Measurements from ENCODE around the gene ADD2. TPM values are rescaled to one million over a fixed set of nuclear protein-coding genes. Genes with fewer than 3 reads are reported as not detected.

ADD2 gene
- polyA plus RNA-seq, 4 donors, result 3.7 to 6.3 (median 6.0) TPM

DNA sequence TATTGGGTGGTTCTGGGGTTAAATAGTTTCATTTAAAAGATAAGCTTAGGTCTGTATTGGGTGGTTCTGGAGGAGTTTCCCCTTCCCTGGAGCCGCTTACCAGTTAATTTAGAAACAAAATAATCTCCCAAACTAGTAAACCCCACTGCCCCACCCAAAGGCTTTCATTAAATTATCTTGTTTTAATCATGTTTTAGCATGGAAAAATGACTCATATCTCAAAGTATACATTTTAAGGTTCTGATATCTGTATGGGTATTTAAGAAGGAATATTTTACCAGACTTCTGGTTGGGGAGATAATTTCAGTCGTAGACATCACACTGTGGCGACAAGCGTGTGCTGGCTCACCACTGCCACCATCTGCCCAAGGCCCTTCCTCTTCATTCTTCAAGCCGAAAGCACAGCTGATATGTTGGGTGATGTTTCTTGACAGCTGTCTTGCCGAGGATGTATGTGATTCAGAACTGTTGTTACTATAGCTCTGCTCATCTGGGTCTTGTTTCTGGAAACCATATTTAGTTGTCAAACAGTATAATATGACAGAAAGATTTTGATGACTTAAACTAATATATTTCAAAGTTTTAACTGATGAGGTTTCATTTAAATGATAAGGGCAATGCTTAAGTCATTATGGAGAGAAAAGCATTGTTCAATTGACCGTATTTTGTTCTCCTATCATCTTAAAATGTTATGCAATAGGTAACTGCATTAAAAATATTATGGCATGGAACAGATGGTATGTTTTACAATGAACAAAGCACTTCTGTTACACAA, 17.3 kb upstream of the ADD2 start:
- DNase-seq (ENCODE audit: low read depth in 4 of 4, low spot score in 3 of 4), result no peak

DNA sequence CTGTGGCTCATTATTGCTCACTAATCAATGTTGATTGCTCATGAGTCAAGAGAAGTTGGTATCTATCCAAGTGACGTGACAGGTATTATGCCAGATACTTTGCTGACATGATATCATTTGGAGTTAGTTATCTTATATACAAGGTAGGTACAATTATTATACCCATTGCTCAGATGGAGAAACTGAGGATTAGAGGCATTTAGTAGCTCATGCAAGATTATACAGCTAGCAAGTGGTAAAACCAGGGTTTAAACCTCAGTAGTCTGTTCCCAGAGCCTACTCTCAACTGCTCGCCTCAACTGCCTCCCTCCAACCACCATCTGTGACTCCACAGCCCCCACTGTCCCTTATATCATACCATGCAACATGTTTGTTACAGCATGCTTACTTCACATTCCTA, 16.3 kb upstream of the ADD2 start:
- no peak for DNase-seq (ENCODE audit: low read depth in 4 of 4, low spot score in 3 of 4)

DNA sequence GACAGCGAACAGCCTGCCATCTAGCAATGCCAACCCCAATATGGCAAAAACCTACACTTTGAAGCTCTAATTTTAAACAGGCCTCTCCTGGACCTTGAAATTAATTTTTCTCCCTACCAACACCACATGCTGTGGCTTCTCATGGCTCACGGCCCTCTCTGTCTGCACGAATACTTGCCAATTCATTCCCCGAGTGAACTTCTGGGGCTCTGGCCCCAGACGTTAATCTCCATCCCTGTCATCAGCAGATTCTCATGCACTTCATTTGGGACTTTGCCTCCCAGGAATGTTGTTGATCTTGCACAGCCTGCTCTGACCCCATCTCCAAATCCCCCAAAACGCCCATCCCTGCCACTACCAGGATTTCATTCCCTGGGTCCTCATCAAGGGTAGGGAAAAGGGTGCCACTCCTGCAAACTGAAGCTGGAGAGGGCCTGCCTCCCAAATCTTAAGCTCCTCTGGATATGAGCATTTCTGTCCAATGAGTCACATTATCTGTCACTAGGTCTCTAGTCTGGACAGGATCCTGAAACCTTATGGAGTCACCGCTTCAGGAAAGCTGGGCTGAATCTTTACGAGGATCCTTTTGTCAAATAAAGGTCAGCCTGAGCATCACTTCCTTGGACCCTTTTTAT, 12.0 kb upstream of the ADD2 start:
- no peak for DNase-seq (ENCODE audit: low read depth in 4 of 4, low spot score in 3 of 4)

DNA sequence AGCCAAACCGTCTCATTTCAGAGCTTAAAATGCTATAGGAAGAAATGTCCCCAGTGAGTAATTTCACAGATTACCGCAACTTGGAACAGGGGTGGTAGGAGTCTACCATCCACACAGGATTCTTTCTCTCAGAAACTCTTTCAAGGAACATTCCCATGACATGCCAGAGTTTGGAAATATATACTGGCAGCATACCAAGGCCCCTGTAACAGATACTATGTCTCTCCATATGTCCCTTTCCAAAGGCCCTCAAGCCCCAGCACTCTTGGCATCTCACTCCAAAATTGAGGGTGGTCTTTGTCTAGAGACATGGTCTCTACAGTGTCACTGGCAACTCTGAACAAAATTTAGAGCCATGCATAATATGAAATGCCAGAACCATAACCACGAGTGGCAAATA, 11.5 kb upstream of the ADD2 start:
- DNase-seq (ENCODE audit: low read depth in 4 of 4, low spot score in 3 of 4), result no peak

DNA sequence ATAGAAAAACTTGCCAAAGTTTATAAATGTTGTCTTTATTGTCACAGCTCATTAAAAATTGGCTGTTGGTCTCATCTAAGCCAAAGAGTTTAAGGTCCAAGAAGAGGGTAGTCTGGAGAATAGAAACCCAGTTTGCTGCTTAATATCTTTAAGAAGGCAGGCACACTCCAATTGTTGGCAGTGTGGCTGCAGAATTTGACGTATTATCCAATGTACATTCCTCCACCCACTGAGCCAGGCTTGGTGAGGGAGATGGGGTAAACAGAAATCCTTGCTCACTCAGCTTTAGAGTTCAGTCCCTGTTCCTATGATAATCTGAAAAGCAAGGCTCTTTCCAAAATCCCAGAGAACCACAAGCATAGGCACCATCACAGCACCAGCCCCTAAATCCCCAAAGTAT, 10.7 kb upstream of the ADD2 start:
- DNase-seq (ENCODE audit: low read depth in 4 of 4, low spot score in 3 of 4), result no peak

DNA sequence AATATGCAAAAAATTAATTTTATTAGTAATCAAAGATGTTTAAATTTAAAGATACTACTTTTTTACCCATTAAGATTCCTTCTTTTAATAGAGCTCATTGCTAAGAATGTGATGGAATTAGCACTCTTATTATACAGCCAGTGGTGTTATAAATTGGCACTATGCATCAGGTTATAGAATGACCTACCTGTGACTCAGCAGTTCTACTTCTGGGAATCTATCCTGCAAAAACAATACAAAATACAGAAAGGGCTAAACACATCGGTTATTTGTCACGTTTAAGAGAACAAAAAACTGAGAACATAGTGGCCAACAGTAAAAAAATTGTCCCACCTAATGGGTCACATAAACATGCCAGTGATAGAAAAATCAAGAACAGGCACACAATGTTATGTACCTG, 9.4 kb upstream of the ADD2 start:
- DNase-seq (ENCODE audit: low read depth in 4 of 4, low spot score in 3 of 4), result no peak

DNA sequence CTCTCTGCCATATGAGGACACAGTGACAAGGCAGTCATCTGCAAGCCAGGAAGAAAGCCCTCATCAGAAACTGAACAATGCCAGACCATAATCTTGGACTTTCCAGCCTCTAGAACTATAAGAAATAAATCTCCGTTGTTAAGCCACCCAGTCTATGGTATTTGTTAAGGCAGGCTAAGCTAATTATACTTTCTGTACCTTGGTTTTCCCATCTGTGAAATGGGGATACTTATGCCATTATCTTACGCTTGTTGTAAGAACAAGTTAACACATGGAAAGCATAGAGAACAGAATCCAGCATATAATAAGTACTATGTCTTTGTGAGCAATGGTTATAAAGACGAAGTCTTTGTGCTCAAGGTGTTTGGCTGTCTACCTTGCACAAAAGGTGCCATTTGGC, 8.3 kb upstream of the ADD2 start:
- no peak for DNase-seq (ENCODE audit: low read depth in 4 of 4, low spot score in 3 of 4)

DNA sequence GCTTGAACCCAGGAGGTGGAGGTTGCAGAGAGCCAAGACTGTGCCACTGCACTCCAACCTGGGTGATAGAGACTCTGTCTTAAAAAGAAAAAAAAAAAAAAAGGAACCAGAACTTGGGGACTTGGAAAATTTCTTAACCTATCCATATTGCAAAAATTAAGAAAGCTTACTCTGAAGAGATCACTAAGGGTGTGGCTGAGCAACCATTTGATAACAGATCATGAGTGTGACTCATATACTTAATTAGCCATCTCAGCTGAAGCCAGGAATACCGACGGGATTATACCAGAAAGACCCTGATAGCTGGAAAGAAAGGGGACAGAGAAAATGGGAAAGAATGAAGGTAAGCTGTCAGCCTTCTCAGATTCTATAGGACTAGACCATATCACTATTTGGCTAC, 7.1 kb upstream of the ADD2 start:
- no peak for DNase-seq (ENCODE audit: low read depth in 4 of 4, low spot score in 3 of 4)

DNA sequence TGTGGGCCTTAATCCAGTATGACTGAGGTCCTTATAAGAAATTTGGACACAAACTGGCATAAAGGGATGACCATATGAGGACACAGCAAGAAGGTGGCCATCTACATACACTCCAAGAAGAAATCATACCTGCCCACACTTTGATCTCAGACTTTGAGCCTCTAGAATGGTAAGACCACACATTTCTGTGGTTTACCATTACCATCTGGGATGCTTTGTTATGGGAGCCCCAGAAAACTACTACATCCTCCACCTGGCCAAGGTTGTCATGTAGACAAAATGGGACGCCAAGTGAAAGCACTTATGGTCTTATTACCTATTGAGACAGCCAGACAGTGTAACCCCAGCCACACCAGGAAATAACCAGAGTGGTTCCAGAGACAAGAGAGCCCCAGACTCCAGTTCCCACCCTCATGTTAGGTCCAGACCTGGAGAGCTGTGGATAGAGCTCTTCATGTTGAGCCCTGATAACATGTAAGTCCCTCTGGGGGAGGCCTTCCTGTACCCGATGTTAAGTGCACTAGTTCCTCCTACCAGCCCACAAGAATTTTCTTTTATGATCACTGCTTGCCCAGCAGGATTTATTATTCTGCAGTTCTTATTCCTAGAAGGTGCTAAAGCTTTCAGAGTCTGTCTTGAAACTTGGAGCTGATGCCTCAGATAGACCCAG, 4.6 kb upstream of the ADD2 start:
- DNase-seq (ENCODE audit: low read depth in 4 of 4, low spot score in 3 of 4), result no peak

DNA sequence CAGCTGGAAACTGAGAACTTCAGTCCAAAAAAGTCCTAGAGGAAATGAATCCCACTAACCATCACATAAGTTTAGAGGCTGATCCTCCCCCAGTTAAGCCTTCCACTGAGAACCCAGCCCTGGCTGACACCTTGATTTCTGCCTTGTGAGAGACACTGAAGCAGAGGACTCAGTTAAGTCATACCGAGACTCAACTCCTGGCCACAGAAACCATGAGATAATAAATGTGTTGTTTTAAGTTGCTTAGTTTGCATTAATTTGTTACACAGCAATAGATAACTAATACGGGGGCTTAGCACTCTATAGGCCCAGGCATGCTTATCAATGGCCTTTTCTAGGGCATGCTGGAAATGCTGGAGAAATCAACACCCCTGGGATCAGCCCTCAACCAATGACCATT, 3.4 kb upstream of the ADD2 start:
- no peak for DNase-seq (ENCODE audit: low read depth in 4 of 4, low spot score in 3 of 4)

DNA sequence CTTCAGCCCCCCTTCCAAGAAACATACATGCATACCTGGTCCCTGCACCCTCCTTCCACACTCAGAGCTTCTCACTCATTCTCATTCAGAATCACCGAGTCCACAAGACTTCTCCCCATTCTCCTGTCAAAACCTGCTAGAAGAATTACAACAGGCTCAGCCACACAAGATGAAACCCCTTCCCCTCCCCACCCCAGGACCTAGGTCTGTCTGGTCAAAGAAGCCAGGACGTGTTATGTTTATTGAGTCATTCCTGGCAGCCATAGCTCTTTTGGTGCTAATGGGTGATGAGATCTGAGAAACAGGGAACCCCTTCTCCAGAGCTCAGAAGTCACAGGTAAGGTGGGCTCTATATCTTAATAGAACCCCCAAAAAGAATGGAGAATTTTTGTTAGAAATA, 1.4 kb upstream of the ADD2 start:
- no peak for DNase-seq (ENCODE audit: low read depth in 4 of 4, low spot score in 3 of 4)

DNA sequence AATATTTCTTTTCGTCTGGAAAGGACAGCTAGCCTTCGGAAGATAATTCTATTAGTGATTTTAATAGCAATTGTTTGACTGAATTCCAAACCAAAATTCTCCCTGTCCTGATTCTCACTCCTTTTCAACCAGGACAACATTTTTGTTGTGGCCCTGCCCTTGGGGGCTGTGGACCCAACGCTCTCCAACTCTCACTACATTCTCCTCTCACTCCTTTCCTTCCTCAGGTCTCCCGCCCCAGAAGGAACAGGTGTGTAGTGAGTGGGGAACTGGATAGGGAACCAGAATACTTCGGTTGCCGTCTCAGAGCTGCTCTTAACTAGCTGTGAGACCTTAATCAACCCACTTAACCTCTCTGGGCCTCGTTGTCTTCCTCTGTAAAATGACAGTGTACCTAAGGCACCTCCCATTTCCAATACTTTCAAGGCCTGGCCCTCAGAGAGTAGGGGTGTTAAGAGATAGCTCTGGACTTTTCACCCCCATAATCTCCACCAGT, 638 bp upstream of the ADD2 start:
- DNase-seq (ENCODE audit: low read depth in 4 of 4, low spot score in 3 of 4), result no peak

DNA sequence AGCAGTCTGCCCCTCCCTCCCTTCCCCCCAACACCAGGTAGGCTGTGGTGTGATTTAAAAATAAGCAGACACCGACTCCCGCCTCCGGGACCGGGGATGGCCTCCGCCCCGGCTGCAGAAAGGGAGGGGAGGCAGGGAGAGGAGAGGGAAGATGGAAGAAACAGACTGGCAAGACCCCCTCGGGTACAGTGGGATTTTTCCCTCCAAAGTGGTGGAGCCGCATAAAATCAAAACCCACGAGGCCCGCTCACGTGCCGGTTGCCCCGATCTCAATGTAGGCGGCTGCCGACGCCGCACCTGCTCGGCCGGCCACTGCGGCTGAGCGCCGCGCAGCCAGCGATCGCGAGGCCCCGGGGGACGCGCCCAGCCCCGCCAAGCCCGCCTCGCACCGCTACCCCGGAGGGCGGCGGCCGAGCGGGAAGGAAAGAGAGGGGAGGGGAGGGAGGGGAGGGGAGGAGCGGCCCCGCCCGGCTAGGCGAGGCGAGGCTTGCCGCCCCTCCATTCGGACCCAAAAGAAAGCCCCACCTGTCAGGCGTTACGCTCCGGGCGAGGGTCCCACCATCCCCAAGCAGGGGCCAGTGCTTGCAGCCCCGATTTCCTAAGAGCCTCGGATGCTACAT, 811 bp downstream of the ADD2 start:
- no peak for DNase-seq (ENCODE audit: low read depth in 4 of 4, low spot score in 3 of 4)

DNA sequence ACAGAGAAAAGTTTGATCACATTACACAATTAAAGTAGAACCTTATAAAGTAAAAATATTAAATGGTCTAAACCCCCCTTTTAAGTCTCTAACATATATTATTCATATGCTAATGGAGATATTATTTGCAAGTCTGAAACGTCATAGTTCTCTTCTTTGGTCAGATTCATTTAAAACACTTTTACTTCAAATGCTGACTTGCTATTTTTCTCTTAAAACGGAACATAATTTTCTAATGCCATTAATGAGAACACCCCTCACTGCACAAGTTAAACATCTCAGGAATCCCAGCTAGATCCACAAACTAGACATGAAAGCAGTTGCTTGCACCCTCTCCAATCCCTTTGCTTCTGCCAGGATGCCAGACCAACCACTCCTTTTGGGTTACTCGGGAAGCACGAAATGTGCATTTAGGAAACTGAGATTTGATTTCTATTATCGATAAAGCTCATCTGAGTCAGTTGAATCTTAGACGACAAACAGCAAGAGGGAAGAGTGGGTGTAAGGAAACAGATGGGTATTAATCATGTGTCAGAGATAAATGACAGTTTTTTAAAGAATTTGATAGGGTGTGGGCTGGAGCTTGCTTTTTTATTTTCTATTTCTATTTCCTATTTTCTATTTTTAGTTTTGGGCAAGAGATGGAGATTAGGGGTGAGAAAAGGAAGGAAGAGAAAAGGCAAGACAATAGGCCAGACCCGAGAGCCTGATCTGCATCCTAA, 1.5 kb downstream of the ADD2 start:
- no peak for DNase-seq (ENCODE audit: low read depth in 4 of 4, low spot score in 3 of 4)

DNA sequence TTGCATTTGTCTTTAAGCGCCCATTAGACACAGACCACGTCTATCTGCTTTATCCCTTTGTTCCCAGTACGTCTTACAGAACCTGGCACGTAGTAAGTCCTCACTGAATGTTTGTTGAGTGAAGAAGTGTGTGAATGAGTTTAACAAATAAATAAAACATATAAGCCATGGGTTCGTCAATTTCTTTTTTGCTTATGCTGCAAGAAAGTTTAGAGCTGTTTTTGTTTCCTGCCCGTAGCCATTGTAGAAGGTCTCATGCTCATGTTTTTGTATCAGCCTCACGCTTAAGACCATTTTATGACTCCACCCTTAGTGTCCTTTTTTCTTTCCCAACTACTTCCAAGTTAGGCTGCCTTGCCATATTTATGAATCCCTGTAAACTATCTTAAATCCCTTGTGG, 2.5 kb downstream of the ADD2 start:
- no peak for DNase-seq (ENCODE audit: low read depth in 4 of 4, low spot score in 3 of 4)

DNA sequence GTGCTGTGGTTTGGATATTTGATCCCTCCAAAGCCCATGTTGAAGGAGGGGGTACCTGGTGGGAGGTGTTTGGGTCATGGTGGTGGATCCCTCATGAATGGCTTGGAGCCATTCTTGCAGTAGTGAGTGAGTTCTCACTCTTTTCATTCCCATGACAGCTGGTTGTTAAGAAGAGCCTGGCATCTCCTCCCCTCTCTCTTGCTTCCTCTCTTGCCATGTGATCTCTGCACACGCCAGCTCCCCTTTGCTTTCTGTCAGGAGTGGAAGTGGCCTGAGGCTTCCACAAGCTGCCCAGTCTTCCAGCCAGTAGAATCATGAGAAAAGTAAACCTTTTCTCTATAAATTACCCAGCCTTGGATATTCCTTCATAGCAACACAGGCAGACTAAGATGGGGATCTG, 8.6 kb downstream of the ADD2 start:
- no peak for DNase-seq (ENCODE audit: low read depth in 4 of 4, low spot score in 3 of 4)

DNA sequence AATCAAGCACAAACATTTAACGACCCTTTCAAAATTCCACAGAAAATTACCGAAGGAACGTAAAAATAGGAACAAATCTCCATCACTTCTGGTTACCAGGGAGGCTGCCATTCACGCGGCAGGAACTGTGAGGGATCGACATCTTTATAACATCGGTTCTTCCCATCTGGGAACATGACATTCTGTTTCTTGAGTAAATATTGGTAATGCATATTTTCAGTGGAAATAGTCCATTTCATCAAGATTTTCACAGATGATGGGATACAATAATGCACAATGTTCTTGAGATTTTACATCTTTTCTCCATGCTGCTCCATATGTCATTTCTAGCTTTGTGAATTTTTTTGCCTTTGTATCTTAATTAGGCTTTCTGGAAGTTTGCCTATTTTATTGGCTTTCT, 10.0 kb downstream of the ADD2 start:
- no peak for DNase-seq (ENCODE audit: low read depth in 4 of 4, low spot score in 3 of 4)

DNA sequence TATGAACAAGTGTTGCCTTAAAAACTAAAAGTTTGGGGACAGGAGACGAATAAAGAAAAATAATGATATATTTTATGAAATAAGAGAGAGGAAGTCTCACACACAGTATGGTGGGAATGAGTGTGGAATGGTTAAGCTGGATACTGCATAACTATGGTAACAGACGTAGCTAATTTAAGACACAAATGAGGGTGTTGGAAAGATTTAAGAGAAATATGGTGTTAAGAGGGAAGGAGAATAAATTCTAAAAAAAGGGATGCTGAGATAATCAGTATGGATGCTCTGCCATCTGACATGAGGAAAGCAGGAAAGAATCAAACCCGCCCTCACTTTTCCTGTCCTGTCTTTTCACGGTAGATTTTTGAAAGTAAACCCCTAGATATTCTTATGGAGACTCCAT, 10.6 kb downstream of the ADD2 start:
- no peak for DNase-seq (ENCODE audit: low read depth in 4 of 4, low spot score in 3 of 4)

DNA sequence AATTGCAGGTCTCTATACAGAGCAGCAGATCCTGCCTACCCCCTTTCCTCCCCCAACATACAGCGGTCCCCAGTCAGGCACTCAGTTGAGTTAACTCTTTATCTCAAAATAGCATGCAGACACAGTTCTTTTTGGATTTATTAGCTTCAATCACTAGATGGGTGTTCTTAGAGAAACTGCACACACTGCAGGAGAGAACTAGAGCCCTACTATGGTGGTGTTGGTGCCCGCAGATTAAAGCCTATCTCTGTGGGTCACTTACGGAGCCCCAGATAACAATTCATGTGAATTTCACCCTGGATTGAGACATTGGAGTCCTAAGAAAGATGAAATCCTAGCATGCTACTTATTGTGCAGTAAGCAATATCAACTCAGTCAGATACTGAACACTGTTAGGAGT, 11.9 kb downstream of the ADD2 start:
- no peak for DNase-seq (ENCODE audit: low read depth in 4 of 4, low spot score in 3 of 4)

DNA sequence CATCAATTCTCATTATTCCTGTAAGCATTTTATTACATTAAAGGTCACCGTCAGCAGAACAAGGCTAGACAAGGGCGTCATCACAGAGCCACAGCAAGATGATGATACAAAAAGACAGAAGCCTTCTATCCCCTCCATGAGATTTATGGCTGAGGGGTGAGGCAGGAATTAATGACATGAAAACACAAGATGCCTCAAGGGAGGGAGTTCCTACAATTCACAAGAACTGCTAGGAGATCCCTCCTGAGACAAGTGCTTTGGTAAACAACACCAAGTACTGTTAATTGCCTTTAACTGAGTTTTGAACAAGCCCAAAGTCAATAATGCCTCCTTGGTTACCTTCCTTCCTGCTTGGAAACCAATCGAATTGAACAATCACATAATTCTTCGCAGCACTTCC, 14.1 kb downstream of the ADD2 start:
- DNase-seq (ENCODE audit: low read depth in 4 of 4, low spot score in 3 of 4), result peak in 1 of 4 donors; percentile 15

DNA sequence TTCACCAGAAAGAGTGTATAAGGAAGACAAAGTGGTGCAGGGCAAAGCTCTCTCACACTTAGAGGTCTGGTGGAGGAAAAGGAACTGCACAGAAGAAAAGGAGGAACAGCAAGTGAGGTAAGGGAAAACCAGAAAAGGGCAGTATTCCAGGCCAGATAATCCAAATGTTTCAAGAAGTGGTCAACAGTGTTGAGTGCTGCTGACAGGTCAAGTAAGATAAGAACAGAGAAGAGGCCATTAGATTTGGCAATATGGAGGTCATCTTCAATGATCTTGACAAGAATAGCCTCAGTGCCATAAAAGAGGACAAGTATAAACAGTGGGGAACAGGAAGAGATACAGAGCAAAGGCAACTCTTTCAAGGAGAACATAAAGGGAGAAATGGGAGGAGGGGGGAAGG, 15.0 kb downstream of the ADD2 start:
- DNase-seq (ENCODE audit: low read depth in 4 of 4, low spot score in 3 of 4), result no peak

Measured in left renal pelvis (tissue), 4 donors.